NB4 (cell line): ENCODE results near the gene IL25.

Experiments
- CTCF ChIP-seq: IDR thresholded peaks from one replicate; pipeline ENCODE4 v1.5.1; 2012; ENCODE audit warnings: low read depth, low read length
- POLR2A ChIP-seq: IDR thresholded peaks from 2 replicates; pipeline ENCODE4 v1.6.1; 2011; ENCODE audit warnings: mild to moderate bottlenecking; ENCODE audit not compliant: insufficient read length; ENCODE audit errors: extremely low read depth

- TF ChIP-seq CTCF (no peak), POLR2A (no peak)
Observed at GRCh38 chr14:23384364-23385080, 11.9 kb downstream of the IL25 start.
